Measurements from ENCODE around the gene MDH1.
"Not testable (repeated sequence)": the region's sequence is repeated elsewhere in the genome, so short reads cannot be mapped to it uniquely, and the experiment has no call there.

MDH1 gene

DNA sequence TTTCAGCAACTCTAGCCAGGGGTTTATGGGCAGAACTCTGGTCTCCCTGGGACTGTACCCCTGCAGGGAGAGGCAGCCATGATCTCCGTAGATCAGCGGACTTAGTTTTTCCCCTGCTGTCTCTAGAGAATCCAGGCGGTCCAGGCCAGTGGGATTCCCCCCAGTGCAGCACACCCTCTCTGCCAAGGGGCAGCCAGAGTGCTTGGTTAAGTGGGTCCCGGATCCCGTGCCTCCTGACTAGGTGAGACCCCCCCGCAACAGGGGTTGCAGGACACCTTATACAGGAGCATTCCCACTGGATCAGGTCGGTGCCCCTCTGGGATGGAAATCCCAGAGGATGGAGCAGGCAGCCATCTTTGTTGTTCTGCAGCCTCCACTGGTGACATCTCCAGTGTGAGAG is 33.5 kb upstream of the MDH1 start:
- H3K4me1 Mint-ChIP-seq, result peaks cover 18% of the 10 kb centered on the region
- peaks cover 49% of the 10 kb centered on the region for H3K36me3 Mint-ChIP-seq (ENCODE audit: low read depth)
- no peak overlapping the region for H3K27ac Mint-ChIP-seq
- TF ChIP-seq, protein P1, sequence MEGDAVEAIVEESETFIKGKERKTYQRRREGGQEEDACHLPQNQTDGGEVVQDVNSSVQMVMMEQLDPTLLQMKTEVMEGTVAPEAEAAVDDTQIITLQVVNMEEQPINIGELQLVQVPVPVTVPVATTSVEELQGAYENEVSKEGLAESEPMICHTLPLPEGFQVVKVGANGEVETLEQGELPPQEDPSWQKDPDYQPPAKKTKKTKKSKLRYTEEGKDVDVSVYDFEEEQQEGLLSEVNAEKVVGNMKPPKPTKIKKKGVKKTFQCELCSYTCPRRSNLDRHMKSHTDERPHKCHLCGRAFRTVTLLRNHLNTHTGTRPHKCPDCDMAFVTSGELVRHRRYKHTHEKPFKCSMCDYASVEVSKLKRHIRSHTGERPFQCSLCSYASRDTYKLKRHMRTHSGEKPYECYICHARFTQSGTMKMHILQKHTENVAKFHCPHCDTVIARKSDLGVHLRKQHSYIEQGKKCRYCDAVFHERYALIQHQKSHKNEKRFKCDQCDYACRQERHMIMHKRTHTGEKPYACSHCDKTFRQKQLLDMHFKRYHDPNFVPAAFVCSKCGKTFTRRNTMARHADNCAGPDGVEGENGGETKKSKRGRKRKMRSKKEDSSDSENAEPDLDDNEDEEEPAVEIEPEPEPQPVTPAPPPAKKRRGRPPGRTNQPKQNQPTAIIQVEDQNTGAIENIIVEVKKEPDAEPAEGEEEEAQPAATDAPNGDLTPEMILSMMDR (IDR thresholded peaks at IDR 0.05; ENCODE audit: unreplicated experiment in 3 of 3), result no peak
- no peaks in the 10 kb centered on the region for H3K27me3 Mint-ChIP-seq (ENCODE audit: low read depth)
- peaks cover 40% of the 10 kb centered on the region for H3K9me3 Mint-ChIP-seq
- H3K4me3 Mint-ChIP-seq, result no peak overlapping the region

DNA sequence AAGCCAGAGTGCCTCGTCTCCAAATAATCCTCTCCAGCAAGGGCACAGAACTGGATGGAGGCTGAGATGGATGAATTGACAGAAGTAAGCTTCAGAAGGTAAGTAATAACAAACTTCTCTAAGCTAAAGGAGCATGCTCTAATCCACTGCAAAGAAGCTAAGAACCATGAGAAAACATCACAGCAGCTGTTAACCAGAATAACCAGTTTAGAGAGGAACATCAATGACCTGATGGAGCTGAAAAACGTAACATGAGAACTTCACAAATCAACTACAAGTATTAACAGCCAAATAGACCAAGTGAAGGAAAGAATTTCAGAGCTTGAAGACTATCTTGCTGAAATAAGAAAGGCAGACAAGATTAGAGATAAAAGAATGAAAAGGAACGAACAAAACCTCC is 32.8 kb upstream of the MDH1 start:
- H3K4me1 Mint-ChIP-seq, result peaks cover 18% of the 10 kb centered on the region
- no peak overlapping the region for H3K27ac Mint-ChIP-seq
- H3K27me3 Mint-ChIP-seq (ENCODE audit: low read depth), result no peaks in the 10 kb centered on the region
- TF ChIP-seq, protein P1 (IDR thresholded peaks at IDR 0.05; ENCODE audit: unreplicated experiment in 3 of 3), result no peak
- H3K9me3 Mint-ChIP-seq, result peaks cover 46% of the 10 kb centered on the region
- H3K36me3 Mint-ChIP-seq (ENCODE audit: low read depth), result peaks cover 56% of the 10 kb centered on the region
- H3K4me3 Mint-ChIP-seq, result no peak overlapping the region

DNA sequence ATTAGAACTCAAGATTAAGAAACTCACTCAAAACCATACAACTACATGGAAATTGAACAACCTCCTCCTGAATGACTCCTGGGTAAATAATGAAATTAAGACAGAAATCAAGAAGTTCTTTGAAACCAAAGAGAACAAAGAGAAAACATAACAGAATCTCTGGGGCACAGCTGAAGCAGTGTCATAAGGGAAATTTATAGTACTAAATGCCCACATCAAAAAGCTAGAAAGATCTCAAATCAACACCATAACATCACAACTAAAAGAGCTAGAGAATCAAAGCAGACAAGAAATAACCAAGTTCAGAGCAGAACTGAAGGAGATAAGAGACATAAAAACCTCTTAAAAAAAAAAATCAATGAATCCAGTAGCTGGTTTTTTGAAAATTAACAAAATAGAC is 30.9 kb upstream of the MDH1 start:
- H3K27me3 Mint-ChIP-seq (ENCODE audit: low read depth), result not testable (repeated sequence)
- H3K36me3 Mint-ChIP-seq (ENCODE audit: low read depth), result peaks cover 62% of the 10 kb centered on the region

DNA sequence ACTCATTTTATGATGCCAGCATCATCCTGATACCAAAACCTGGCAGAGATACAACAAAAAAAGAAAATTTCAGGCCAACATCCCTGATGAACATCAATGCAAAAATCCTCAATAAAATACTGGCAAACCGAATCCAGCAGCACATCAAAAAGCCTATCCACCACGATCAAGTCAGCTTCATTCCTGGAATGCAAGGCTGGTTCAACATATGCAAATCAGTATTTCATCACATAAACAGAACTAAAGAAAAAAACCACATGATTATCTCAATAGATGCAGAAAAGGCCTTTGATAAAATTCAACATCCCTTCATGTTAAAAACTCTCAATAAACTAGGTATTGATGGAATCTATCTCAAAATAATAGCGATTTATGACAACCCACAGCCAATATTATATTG is 29.8 kb upstream of the MDH1 start:
- not testable (repeated sequence) for H3K4me3 Mint-ChIP-seq; H3K27ac Mint-ChIP-seq; H3K4me1 Mint-ChIP-seq; H3K27me3 Mint-ChIP-seq (ENCODE audit: low read depth)
- Mint-ChIP-seq H3K36me3 (ENCODE audit: low read depth) (peaks cover 58% of the 10 kb centered on the region), H3K9me3 (peaks cover 47% of the 10 kb centered on the region)

More for the DNA sequence above, 30.9 kb upstream of the MDH1 start:
- H3K9me3 Mint-ChIP-seq, result peaks cover 47% of the 10 kb centered on the region
- H3K27ac Mint-ChIP-seq, H3K4me3 Mint-ChIP-seq: not testable (repeated sequence)
- H3K4me1 Mint-ChIP-seq, result peaks cover 13% of the 10 kb centered on the region

DNA sequence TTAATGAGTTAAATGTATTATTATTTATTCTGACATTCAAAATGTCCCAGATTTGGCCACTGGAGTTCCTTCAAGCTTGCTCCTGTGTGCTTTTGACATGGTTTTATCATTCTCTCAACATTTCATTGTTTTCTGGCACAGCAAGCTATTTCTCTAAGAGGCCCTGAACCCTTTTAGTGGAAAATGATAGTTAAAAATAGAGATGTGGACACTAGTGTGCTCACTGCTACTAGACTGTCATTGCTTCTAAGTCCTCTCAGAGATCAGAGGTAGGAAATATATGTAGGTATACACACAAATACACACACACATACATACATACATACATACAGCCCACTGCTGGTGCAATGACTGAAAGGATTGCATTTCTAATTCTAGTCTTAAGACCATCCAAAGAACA is 26.0 kb upstream of the MDH1 start:
- no peaks in the 10 kb centered on the region for H3K27me3 Mint-ChIP-seq (ENCODE audit: low read depth)
- H3K9me3 Mint-ChIP-seq, result peaks cover 26% of the 10 kb centered on the region
- H3K4me1 Mint-ChIP-seq, result no peaks in the 10 kb centered on the region
- H3K36me3 Mint-ChIP-seq (ENCODE audit: low read depth), result peaks cover 31% of the 10 kb centered on the region
- H3K4me3 Mint-ChIP-seq, result no peak overlapping the region
- TF ChIP-seq, protein P1 (IDR thresholded peaks at IDR 0.05; ENCODE audit: unreplicated experiment in 3 of 3), result no peak
- H3K27ac Mint-ChIP-seq, result no peak overlapping the region

DNA sequence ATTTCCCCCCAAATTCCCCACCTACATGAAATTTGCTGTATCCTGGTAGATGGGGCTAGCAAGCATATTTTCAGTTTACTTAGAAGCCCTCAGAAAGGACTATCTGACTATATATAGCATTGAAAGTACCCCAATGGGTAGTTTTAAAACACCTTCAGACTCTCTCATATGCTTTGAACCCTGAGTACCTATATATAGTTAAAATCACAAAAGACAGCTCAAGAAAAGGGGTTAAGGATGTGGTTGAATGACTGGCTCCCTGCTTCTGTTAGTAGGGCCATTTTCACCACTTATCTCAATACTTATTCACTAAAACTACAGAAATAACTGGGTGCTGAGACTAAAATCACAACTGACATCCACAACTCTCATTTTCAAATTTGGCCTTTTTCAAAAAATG is 19.0 kb upstream of the MDH1 start:
- Mint-ChIP-seq H3K4me1 (no peaks in the 10 kb centered on the region), H3K27me3 (ENCODE audit: low read depth) (no peaks in the 10 kb centered on the region), H3K27ac (no peak overlapping the region), H3K36me3 (ENCODE audit: low read depth) (no peaks in the 10 kb centered on the region), H3K9me3 (peaks cover 15% of the 10 kb centered on the region), H3K4me3 (no peak overlapping the region)
- TF ChIP-seq, protein P1 (IDR thresholded peaks at IDR 0.05; ENCODE audit: unreplicated experiment in 3 of 3), result no peak

DNA sequence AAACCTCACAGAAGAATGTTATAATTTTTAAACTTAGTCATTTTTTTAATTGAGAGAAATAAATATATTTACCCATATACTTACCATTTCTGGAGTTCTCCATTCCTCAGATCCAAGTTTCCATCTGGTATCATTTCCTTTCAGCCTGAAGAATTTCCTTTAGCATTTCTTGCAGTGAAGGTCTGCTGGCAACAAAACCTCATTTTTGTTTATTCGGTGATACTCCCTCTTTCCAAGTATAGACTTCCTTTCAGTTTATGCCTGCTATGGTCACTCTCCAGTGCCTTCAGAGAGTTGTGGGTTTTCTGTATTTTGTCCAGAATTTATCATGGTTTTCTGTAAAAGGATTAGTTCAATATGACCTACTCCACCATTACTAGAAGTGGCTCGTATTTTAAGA is 17.5 kb upstream of the MDH1 start:
- Mint-ChIP-seq H3K27me3 (ENCODE audit: low read depth) (no peaks in the 10 kb centered on the region), H3K27ac (no peak overlapping the region), H3K9me3 (peaks cover 15% of the 10 kb centered on the region), H3K4me1 (no peaks in the 10 kb centered on the region), H3K4me3 (no peak overlapping the region), H3K36me3 (ENCODE audit: low read depth) (no peaks in the 10 kb centered on the region)
- TF ChIP-seq, protein P1 (IDR thresholded peaks at IDR 0.05; ENCODE audit: unreplicated experiment in 3 of 3), result no peak

Measured in nephron (organoid).